Measurements from ENCODE around the gene CACNB2.
"Not testable (repeated sequence)": the region's sequence is repeated elsewhere in the genome, so short reads cannot be mapped to it uniquely, and the experiment has no call there.

Gene CACNB2

DNA sequence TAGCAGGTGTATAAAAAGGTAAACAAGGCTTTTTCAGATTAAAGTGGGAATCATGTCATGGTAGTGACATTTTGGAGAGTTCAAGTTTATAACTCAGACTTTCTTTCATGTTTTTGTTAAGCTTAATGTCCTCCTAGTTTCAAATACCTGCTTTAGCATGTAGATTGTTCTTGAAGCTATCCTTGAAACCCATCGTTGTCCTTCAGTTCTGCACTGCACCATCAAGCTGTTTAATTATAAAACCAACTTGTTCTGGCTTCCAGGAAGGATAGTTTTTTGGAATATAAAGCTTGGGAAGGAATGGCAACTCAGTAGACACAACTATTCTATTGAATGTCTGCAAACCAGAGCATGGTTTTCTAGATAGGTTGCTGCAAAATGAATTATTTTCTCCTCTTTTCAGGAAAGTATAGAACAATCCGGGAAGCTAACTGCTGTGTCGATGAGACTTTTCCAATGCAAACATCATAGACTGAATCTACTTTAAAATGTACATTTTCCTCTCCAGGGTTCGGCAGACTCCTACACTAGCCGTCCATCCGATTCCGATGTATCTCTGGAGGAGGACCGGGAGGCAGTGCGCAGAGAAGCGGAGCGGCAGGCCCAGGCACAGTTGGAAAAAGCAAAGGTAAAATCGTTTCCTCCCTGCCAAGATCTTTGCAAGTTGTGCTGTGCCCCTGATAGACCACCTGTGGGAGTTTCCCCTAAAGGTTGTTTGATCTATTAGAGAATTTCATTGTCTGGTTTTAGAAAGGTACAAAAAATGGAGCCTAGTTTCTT lies 261.4 kb downstream of the CACNB2 start:
- no peak for DNase-seq (ENCODE audit: low read depth)

DNA sequence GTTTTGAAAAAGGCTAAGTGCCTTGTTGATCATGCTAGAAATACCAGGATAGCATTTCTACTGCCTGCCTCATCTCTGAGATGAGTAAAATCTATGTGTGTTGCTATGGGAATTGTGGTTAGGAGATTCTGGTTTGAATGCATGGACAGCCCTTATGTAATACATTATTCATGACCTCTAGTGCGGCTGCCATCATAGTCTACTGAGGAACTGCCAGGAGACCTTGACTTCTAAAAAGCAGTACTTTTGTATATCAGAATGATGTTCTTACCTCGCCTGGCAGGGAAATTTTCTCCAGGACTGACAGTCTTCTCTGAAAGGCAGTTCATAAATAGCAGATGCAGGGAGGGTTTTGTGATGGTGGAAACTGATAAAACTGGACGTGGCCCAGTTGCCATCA lies 262.6 kb downstream of the CACNB2 start:
- no peak for DNase-seq (ENCODE audit: low read depth)

DNA sequence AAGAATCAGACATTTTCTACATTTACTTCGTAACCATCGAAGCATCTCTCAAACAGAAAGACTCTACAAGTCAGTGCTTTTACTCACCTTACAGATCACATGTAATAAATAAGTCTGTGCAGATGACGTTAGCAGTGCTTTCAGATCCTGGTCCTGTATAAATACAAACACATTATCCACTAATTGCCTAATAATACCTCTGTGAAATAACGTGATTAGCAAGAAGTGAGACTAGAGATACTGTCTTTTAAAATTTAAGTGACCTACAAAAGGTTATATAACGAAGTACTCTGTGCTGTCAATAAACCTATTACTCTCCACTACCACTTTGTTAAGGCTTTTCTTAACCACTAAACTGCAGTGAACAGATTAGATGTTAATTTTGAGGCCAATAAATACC lies 264.3 kb downstream of the CACNB2 start:
- no peak for DNase-seq (ENCODE audit: low read depth)

DNA sequence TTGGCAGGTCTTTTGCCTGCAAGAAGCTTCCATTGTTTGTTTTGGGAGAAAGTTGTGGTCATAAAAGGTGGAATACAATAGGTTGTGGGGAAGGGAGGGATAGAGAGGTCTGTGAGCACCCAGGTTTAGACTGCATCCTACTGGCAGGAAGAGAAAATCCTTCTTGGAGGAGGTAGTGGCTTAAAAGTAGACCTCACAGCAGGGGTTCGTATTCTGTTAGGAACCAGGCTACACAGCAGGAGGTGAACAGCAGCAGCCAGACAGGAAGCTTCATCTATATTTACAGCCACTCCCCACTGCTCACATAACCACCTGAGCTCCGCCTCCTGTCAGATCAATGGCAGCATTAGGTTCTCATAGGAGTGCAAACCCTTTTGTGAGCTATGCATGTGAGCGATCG lies 265.9 kb downstream of the CACNB2 start:
- DNase-seq (ENCODE audit: low read depth), result no peak

DNA sequence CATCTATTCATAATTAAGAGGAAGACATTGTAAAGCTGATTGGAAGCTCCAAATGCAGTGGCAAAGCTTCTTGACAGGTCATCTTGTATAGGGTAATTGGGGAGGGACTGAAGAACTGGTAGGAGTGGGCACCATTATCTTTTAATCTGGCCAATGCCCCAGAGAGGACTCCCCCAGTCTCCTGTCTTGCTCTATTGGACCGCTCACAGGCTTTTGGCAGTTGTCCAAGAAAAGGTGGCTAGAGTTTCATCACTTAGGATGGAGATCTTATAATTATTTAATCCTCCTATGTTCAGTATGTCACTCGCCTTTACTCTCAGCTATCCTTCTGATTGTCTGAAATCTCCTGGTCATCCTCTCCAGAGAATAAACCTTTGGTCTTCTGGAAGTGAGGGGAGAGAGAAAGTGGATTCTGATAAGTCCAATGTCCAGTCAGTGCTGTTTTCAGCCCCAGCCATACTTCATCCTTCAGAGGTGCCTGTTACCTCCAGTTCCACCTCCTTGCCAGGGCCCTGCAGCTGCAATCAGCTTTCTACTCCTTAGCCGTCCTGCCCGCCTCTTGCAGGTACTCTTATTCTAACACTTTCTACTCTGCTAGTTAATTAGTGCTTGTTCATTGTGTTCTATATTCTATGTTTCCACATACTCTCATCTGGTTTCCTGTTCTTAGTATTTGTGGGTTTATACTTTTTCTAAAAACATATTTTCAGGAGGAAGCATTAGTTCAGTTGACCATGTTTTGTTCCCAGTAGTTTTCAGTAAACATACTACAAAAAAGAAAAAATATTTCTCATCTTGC lies 269.6 kb downstream of the CACNB2 start:
- no peak for DNase-seq (ENCODE audit: low read depth)

DNA sequence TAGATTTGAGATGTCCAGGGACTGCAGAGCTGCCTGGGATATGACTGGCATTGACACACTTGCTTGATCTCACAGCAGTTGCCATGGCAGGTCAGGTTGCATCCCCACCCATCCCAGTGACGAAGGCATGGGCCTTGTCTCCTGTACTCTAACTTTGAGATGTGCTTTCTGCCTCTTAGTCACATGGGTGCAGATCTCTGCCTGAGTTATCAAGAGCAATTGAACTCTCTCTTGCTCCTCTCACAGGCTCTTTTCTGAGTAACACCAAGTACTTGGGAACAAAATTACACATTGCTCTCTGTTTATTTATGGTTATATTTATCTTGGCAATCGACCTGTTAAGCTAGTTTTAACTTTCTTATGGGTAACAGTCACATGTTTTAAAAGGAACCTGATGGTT lies 273.8 kb downstream of the CACNB2 start:
- DNase-seq (ENCODE audit: low read depth), result no peak

DNA sequence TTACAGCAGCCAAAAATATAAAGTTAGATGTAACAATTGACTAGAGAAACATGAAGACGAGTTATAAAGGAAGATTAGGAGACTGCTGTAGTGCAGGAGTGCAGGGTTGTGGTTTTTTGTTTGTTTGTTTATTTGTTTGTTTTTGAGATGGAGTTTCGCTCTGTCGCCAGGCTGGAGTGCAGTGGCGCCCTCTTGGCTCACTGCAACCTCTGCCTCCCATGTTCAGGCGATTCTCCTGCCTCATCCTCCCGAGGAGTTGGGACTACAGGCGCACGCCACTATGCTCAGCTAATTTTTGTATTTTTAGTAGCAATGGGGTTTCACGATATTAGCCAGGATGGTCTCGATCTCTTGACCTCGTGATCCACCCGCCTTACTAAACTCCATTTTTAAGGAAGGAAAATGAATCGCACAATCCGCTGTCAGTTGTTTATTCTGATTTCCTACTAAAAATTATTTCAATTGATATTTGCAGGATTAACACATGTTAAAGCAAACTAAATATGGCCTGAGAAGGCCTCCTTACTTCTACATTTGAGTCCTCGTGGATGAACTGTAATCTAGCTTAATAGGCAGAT lies 277.8 kb downstream of the CACNB2 start:
- DNase-seq (ENCODE audit: low read depth), result no peak

DNA sequence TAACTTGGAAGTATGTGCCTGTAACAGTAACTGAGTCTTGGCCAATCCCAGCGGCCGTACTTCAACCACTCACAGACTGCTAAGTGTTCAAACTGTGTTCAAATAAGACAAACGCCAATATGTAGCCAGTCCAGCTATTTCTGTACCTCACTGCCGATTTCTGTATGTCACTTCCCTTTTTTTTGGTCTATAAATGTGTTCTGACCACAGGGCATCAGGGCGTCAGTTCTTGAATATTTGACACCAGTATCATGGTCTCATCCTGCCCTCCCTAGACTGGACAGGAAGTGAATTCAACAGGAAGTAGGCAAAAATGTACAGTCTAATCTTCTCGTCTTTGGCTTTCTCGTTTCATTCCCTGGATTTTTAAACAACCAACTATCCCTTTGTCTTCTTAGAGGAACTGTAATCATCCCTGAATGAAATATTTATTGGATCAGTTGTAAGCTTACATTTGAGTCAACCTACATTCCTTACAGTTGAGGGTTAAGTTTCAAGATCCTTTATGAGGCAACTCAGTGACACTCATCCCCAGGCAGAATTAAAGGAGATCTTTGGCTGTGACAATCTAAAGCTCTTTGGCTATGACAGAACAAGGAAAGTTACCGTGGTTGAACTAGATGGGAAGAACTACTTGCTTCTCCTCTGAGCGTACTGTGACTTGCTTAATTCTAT lies 278.5 kb downstream of the CACNB2 start:
- DNase-seq (ENCODE audit: low read depth), result no peak

DNA sequence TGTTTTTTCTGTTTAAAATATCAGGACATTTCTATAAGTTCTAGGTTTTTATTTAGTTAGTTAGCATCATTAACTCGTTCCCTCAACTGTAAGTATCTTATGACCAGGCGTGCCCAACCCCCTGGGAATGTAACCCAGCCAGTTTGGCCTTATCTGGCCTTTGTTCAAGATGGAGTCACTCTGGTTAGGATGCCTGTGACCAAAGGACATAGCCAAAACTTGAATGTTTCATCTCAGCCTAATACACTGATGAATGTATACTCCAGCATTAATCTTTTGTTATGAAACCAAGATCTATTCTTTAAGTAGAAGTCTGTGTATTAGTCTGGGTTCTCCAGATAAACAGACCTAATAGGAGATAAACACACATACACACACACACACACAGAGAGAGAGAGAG lies 279.7 kb downstream of the CACNB2 start:
- DNase-seq (ENCODE audit: low read depth), result no peak

DNA sequence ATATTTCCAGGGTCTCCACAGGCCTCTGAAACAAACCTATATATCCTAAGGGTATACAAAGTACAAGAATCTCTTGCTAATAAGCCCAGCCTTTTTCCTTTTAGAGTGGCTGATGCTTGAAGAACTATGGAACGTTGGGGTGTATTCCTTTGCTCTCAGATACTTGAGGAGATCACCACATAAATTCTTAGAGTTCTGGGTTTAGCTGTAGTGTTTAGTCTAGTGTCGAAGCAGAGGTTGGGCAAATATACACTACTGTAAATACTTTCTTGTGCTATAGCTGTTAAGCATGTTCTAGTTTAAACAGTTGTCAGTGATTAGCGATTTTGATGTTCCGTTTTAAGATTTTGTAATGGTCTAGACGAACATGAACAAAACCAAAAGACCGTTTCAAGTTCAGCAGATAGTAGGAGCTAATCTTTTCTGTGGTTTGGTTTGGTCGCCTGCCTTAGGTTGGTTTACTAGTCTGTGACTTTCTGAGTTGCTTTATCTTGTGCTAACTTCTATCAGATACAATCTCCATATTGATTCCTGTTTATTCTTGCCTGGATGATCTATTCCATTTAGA lies 281.6 kb downstream of the CACNB2 start:
- DNase-seq (ENCODE audit: low read depth), result no peak

DNA sequence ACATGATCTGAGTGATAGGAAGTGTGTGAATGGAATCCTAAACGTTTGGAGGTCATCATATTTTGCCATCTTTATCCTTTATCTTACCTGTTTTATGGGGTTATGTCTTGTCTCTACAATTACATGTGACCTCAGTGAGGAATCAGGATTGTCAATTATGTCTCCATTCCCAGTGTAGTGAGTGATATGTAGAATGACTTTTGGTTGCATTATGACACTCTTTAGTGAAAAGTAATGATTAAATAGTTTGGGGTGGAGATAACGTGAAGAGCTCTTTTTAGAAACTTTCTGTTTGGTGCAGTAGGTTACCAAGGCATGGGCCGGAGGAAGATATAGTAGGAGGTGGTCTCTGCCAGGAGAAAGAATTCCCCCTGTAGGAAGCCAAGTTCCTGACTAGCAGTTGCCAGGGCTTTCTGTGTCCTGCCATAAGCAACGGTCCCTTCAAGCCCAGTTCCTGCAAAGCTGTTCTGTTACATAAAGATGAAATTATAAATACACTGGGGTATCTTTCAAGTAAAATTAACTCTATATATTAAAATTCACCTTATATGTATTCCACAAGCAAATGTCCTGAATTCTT lies 282.9 kb downstream of the CACNB2 start:
- no peak for DNase-seq (ENCODE audit: low read depth)

DNA sequence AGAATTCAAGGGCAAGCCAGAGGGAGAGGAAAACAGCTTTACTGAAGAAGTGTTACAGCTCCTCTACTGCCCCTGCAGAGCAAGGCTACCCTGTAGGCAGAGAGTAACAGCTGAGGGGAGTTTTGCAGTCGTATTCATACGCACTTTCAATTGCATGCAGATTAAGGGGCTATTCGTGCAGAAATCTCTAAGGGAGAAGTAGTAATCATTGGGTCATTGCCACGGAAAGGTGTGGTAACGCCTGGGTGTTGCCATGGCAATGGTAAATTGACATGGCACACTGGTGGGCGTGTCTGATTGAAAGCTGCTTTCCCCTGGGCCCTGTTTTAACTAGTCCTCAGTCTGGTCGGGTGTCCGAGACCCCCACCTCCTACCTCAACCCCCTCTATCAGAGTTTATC lies 284.0 kb downstream of the CACNB2 start:
- no peak for DNase-seq (ENCODE audit: low read depth)

DNA sequence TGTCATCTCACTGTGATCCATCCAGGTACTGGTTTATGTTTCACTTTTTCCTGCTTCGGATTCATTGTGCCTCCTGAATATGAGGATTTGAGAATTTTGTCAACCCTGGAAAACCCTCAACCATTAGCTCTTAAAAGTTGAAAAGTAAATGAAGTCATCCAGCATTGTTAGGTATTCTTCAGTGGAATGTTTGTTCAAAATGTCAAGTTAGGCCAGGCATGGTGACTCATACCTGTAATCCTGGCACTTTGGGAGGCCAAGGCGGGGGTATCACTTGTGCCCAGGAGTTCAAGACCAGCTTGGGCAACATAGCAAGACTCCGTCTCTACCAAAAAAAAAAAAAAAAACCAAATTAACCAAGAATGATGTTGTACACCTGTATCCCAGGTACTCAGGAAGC lies 289.1 kb downstream of the CACNB2 start:
- no peak for DNase-seq (ENCODE audit: low read depth)

DNA sequence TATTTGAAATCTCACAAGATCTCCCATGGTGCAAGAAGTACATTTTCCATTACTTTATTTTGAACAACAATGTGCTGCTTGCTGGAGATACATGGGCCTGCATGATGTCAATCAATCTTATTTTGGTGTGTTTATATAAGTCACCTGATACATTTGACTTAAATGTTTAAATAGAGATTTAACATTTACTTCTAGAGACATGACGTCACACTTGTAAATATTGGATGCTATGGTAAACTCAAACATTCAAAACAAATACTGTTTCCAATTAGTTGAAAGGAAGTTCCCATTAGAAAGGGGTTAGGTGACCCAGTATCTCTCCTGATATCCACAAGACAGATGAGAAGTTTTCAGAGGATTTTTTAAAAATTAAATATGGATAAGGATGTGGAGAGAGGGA lies 296.7 kb downstream of the CACNB2 start:
- no peak for DNase-seq (ENCODE audit: low read depth)

DNA sequence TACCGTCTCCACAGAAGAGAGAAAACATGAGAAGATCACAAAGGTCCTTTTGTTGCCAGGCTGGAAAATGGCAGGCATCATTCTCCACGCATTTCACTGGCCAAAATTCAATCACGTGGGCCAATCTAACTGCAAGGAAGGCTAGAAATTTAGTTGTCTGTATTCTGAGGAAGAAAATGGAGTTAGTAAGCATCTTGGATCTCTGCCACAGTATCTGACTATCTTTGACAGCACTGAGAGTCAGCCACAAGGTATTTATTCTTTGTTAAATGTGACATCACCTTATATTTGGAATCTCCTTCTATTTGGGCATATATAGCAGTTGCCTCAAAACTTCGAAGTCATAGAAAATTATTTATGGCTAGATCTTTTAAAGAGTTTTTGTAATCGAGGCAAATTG lies 297.3 kb downstream of the CACNB2 start:
- DNase-seq (ENCODE audit: low read depth), result no peak

DNA sequence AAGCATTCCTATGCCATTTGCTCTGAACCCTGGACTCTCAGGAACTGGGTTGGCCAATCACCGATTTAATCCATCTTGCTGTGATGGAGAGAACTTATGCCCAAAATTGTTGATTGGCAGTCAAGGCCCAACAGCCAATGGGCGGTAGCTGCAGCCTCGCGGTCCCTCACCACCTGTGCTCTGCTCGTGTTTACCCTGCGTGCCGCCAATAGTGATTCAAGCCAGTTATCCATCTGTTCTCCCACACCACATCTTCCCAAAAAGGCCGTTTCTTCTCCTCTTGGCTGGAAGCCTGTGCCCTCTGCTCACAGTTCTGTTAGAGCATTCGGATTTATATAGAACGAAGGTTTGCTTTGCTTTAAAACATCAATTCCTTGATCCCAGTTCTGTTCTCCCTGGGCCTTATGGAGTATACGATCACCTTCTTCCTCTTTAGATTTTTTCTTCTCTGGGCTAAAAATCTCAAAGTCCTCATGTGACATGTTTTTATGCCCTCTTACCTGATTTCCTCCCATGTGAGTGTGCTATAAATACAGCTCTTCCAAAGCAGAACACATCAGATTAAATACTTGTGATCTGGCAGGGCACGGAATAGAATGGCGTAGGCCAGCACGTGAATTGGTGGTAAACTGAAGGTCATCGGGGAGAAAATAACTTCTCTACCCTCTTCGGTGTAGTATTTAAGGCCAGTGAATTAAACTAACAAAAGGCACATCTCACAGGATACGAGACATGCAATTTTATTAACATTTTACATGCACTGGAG lies 298.3 kb downstream of the CACNB2 start:
- DNase-seq (ENCODE audit: low read depth), result no peak

DNA sequence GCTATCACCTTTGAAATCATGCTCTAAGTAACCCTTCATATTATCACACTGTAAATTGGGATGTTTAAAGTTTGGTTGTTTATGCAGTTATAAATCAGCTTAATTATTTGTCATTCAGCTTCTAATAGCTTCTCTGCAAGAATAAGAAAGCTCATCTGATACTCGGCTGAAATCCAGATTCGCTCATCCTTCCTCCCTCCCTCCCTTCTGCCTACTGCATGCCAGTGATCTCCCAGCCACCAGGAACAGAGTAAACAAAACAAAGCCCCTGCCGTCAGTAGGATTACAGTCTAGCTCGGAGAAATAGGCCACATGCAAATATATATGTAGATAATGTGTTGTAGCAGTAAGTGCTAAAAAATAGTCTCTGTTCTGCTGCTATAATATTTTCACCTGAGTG lies 299.4 kb downstream of the CACNB2 start:
- DNase-seq (ENCODE audit: low read depth), result no peak

DNA sequence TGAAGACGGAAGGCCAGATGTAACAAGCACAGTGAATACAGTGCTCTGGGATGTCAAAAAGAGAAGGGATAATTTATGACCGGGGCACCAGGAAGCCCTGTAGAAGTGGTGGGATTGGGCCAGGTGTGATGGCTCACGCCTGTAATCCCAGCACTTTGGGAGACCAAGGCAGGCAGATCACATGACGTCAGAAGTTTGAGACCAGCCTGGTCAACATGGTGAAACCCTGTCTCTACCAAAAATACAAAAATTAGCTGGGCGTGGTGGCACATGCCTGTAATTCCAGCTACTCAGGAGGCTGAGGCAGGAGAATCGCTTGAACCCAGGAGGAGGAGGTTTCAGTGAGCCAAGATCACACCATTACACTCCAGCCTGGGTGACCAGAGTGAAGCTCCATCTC lies 305.4 kb downstream of the CACNB2 start:
- not testable (repeated sequence) for DNase-seq (ENCODE audit: low read depth)

DNA sequence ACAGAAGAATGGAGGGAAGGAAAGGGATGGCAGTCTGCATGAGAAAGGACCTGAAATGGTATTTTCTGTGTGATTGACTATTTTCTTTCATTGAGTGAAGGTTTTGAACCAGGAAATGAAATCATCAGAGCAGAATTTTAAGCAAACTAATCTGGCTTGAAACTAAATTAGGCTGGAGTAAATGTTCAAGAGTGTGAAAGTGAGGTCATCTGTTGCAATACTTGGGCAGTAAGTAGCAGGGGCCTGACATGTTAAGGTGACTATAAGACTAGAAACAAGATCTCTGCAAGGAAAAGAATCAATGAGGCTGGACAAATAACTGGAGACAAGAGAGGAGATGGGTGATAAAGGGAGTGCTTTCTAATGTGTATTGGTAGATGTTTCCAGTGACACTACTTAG lies 306.0 kb downstream of the CACNB2 start:
- no peak for DNase-seq (ENCODE audit: low read depth)

DNA sequence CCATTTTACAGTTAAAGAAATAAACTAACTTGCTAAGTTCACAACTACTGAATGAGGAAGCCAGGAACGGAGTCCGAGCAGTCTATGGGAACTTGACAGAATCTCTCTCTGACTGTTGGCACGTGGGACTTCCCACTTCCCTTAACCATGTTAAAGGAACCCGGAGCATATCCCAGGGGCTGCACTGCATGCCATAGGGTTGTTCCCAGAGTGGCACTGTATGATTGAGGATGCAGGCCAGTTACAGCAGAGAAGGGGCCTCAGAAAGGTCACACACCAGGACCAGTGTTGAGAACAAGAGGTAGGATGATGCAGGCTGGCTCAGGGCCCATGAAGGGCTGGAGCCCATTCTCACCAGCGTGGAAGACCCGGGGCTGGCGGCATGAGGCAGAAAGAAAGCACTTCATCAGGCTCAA lies 309.4 kb downstream of the CACNB2 start:
- DNase-seq (ENCODE audit: low read depth), result no peak

DNA sequence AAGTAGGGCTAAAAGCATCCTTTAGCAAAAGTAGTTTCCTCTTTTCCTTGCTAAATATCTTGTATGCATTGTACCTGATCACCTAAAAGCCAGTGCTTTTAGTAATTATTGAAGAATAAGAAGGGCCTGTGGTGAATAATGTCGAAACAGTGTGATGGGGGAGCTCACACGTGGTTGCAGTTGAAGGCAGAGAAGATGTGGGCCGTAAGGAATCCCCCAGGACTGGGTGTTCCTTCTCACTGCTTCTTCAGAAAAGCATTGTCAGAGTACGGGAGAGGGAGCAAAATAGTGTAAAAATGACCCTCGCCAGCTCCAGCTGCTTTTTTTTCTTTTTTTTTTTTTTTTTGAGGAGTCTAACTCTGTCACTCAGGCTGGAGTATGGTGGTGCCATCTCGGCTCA lies 310.1 kb downstream of the CACNB2 start:
- DNase-seq (ENCODE audit: low read depth), result no peak

Measured in T follicular helper cell (primary cell).